KOPT-K1 (cell line): Measurements from ENCODE around the gene CFLAR.
"Not testable (repeated sequence)": the region's sequence is repeated elsewhere in the genome, so short reads cannot be mapped to it uniquely, and the experiment has no call there.

Experiments
- H3K27ac ChIP-seq: fragments of 200-600 bp; sonication (generic); 2 replicates; pipeline ENCODE4 v1.5.1; 2016; ENCODE audit warnings: antibody characterized with exemption, mild to moderate bottlenecking, low read depth, low read length; ENCODE audit not compliant: poor library complexity, severe bottlenecking
- H3K36me3 ChIP-seq: fragments of 200-600 bp; sonication (generic); 2 replicates; pipeline ENCODE4 v1.5.1; 2017; ENCODE audit warnings: antibody characterized with exemption, mild to moderate bottlenecking, low read length, moderate library complexity; ENCODE audit not compliant: insufficient read depth
- H3K9me3 ChIP-seq: fragments of 200-600 bp; sonication (generic); 2 replicates; pipeline ENCODE4 v1.5.1; 2017; ENCODE audit warnings: antibody characterized with exemption, low read length, mild to moderate bottlenecking; ENCODE audit not compliant: insufficient read depth, poor library complexity, severe bottlenecking

The CFLAR gene

DNA sequence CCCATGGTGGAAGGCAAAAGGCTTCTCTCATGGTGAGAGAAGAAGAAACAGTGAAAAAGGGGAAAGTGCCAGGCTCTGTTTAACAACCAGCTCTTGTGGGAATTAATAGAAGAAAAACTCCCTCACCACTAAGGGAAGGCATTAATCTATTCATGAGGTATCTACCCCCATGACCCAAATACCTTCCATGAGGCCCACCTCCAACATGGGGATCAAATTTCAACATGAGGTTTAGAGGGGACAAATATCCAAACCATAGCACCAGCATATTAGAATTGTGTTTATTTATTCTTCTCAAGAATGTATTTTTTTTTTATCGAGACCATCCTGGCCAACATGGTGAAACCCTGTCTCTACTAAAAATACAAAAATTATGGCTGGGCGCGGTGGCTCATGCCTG lies 4.9 kb upstream of the CFLAR start:
- no peak overlapping the region for H3K27ac ChIP-seq
- H3K36me3 ChIP-seq: no peaks in the 10 kb centered on the region
- no peaks in the 10 kb centered on the region for H3K9me3 ChIP-seq

DNA sequence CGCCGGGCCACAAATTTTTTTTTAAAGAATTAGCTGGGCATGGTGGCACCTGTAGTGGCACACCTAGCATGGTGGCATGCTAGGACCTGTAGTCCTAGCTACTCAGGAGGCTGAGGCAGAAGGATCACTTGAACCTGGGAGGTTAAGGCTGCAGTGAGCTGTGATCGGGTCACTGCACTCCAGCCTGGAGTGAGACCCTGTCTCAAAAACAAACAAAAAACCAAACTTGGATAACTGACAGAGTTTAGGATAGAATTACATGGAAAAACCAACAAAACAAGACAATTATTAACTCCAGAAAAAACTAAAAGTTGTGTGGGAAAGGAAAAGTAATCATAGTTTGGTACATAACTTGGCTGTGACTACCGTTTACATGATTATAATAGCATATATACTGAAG lies 1.6 kb upstream of the CFLAR start:
- Histone ChIP-seq H3K36me3 (no peaks in the 10 kb centered on the region), H3K9me3 (no peaks in the 10 kb centered on the region), H3K27ac (no peak overlapping the region)

DNA sequence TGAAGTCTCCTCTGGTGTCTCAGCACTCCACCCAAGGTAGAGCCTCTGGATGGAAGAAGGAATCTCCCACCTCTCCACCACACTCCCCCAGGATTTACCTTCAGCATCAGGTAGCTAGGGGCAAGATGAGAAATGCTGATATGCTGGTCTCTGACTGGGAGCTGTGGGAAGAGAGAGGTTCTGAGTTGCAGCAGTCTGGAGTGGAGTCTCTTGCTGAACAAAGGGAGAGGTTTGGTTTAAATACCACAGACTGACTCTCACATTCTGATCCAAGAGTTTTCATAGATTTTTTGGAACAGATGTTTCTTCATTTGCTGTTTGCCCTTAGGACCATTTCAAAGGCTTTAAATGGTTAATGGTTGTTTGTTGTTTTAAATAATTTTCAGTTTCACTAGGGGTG lies 1.1 kb upstream of the CFLAR start:
- no peak overlapping the region for H3K27ac ChIP-seq

DNA sequence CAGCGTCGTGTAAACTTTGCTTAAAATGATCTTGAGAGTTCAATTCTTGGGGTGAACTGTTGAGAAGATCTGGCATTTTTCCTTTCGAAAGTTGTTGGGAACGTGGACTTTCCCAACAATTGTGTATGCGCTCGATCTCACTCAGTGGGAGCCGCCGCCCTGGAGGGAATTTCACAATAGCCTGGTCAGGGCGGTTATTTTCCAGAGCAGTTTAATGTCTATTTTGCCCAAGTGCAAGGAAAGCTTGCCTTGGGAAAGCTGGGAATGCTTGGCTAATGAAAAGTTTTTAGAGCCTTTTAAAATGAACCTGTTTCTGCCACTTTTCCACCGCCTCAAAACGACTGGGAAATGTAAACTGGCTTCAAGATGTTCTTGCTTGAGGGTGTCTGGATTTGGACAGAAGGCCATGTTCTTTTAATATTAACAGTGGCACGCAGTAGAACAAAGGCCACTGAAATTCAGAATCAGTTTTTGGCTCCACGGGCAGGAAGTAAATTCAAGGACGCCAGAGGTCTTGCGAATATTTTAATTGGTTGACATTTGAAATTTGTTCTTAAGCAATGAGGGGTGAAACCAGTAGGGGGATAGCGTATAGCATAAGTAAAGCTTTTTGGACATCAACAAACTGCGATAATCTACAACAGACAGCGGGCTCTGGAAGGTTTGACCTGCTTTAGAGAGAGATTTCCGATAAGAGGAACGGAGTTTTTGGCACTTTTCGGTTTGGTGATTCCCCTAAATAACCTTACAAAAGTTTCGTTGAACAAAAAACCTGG lies 1.2 kb downstream of the CFLAR start:
- Histone ChIP-seq H3K36me3 (no peaks in the 10 kb centered on the region), H3K9me3 (no peaks in the 10 kb centered on the region), H3K27ac (peak overlapping the region; percentile 97)

More for the DNA sequence above, 1.1 kb upstream of the CFLAR start:
- Histone ChIP-seq H3K36me3 (no peaks in the 10 kb centered on the region), H3K9me3 (no peaks in the 10 kb centered on the region)

DNA sequence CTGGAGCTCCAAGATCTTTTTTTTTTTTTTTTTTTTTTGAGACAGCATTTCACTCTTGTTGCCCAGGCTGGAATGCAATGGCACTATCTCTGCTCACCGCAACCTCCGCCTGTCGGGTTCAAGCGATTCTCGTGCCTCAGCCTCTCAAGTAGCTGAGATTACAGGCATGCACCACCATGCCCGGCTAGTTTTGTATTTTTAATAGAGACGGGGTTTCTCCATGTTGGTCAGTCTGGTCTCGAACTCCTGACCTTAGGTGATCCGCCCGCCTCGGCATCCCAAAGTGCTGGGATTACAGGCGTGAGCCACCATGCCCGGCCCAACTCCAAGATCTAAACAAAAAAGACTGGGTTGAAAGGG lies 1.8 kb downstream of the CFLAR start:
- H3K27ac ChIP-seq: peak overlapping the region; percentile 97

DNA sequence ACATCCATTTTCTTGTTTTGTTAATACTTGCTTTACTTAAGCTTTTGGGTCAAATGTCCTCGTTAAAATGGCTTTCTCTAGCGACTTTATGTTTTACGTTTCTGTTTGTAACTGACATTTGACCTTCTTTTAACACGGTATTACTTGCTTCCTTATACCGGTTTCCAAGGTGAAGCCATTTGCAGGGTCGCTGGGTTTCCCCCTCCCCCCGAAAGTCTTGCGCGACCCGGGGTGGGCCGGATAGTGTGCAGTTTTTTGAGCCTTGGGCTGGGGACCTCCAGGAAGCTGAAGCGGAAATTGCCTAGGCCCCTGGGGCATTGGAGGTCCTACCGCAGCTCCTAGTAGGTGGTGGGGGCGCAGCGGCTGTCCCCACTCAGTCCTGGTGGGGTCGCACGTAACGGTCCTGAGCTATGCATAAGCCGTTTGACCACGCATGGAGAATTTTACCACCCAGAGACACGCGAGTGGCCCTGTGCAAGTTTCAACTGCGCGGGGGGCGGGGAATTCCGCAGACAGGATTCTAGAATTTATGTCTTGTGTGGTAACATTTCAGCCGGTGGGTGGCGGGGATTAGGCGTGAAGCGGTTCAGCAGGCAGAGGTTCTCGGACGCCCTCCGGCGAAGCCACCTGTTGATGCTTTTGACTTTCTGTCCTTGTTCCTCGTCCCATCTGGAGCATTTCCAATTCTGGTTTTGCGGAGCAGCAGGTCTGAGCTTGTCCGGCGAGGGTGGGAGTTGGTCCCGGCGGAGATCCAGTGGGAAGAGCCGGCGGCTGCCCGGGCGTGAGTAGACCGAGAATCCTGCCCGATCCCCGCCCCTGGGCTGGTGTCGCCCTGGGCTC lies 2.4 kb downstream of the CFLAR start:
- Histone ChIP-seq H3K9me3 (no peaks in the 10 kb centered on the region), H3K27ac (peak overlapping the region; percentile 97), H3K36me3 (no peaks in the 10 kb centered on the region)

More for the DNA sequence above, 1.8 kb downstream of the CFLAR start:
- H3K36me3 ChIP-seq, H3K9me3 ChIP-seq: not testable (repeated sequence)

DNA sequence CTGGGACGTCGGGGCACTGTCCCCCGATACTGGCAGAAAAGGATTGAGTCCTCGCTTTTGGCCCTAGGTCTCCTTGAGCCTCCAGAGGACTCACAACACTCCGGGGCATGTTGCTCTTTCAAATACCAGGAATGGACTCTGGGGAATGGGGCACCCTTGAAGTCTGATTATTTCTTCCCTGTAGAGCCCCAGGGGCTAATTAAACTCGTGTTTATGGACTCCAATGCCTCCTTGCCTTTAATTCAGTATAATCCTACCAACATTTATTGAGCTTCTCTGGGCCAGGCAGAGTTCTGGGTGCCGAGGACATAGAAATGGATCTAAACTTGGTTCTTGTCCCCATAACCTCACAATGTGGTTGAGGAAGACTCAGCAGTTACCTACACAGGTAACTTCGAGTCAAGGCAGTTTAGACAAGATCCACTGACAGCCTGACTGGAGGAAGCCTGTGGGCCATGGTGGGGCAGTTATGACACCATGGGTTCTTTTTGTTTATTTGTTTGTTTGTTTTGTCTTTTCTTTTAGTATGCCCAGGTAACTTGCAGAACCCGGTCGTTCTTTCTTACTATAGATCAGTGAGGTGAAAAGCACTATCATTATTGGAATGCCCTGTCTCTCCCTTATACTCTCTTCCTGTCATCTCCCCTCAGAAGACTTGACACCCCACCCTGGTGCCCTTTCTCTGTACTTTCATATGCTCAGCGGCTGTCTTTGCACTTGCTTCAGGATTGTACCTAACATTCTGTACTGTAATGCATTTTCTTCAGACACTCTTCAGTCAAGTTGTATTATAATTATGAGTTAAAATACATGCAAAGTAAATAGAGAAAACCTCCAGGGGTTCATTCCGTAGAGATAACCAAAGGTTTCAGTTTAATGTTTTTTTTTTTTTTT lies 3.2 kb downstream of the CFLAR start:
- Histone ChIP-seq H3K36me3 (no peaks in the 10 kb centered on the region), H3K9me3 (no peaks in the 10 kb centered on the region), H3K27ac (peak overlapping the region; percentile 97)

DNA sequence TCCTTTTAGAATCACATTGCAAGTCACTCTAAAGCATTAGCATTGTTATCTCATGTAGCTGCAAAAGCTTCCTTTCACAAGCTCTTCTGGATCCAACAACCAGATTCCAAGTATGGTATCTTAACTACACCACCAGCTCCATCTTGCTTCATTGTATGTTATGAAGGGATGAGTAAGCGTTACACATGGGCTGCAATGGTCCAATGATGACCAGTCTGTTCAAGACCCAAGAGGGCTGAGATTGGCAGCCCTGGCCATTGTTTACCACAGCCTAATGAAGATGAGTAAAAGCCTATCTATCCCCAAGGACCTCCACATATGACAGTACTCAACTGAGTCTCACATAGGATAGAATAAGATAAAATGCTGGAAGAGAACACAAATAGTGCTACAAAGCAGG lies 6.3 kb downstream of the CFLAR start:
- Histone ChIP-seq H3K27ac (peak overlapping the region; percentile 92), H3K9me3 (no peaks in the 10 kb centered on the region), H3K36me3 (no peaks in the 10 kb centered on the region)

DNA sequence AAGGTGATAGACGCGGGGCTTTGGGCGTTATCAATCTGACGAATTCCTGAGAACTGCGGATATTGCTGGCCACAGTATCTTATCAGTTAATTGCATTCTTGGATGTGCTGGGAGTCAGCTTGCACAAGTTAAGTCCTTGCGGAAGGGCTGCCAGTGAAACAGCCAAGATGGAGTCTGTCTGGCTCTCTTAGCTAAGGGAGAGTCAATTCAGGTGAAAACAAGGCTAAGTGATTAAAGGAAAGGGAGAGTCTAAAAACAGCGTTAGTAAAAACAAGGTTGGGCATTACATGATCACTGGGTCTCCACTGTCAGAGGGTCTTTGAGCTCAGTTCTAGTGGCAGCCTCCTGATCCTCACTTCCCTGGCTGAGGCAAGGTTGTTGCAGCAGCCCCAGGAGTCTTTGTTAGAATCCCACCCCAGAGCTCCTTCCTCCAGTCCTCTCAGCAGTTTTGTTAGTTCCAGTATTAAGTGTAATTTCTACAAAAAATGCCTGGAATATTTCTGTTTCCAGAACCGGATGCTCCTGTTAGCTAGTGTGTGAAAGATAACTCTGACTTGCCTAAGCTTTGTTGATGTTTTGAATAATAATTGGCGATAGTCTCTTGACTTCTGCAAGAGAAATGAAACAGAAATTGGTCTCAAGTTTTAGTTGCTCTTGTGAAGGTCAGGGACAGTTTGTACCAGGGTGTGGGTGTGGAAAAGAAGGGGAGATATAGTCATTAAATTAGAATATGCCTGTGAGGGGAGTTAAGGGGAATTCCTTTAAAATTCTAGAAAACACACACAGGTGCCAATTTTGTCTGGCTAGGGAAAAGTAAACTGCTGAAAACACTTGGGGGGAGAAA lies 10.6 kb downstream of the CFLAR start:
- H3K27ac ChIP-seq: peak overlapping the region; percentile 92
- H3K9me3 ChIP-seq: no peaks in the 10 kb centered on the region
- H3K36me3 ChIP-seq: no peaks in the 10 kb centered on the region

DNA sequence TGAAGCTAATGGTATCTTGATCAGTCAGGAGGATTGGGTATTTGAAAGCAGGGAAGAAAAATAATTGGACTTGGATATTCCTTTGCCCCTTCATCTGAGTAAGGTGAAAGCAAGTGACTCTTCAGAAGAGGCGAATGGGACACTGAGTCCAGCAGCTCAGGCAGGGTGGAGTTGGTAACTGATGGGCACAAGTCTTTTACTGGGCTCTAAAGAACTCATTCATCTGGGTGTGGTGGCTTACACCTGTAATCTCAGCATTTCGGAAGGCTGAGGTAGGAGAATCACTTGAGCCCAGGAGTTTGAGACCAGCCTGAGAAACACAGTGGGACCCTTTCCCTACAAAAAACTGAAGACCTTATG lies 11.2 kb downstream of the CFLAR start:
- peak overlapping the region; percentile 92 for H3K27ac ChIP-seq
- no peaks in the 10 kb centered on the region for H3K36me3 ChIP-seq
- H3K9me3 ChIP-seq: no peaks in the 10 kb centered on the region

DNA sequence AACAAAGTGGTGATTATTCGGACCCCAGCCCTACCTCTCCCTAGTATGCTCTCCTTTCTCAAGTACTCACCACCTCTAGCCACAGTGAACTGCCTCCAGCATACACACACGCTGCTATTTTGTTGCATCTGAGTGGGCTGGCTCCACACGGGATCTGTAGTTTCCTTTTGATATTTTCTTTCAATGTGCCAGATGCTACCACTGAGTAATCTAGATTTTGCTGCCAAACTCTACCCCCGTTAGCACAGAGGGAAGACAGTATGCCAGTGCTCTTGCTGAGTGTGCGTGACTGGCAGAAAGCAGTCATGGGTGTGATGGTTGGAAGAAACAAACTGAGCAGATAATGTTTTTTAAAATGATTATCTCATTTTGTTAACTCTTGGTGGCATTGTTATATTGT lies 11.6 kb downstream of the CFLAR start:
- no peaks in the 10 kb centered on the region for H3K36me3 ChIP-seq
- no peaks in the 10 kb centered on the region for H3K9me3 ChIP-seq
- H3K27ac ChIP-seq: peak overlapping the region; percentile 92

DNA sequence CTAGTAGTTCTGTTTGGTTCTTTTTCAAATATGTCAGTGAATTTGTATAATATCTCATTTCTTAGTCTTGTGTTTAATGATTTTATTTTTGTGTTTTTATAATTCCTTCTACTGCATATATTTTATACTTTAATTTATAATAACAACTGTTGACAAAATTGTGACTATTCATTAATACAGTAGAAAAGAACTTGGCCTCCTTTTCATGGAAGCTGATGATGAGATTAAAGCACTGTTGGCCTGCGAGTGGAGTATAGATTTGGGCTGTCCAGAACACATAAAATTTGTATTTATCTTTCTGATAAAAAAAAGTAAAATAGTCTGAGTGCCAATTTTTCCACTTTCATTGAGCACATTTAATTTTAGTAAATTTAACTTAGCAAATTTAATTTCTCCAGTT lies 12.1 kb downstream of the CFLAR start:
- 0 out of 2 replicates have a peak, but pooled peaks cover 3% of the 10 kb centered on the region for H3K36me3 ChIP-seq
- H3K9me3 ChIP-seq: no peaks in the 10 kb centered on the region
- peak overlapping the region; percentile 92 for H3K27ac ChIP-seq

DNA sequence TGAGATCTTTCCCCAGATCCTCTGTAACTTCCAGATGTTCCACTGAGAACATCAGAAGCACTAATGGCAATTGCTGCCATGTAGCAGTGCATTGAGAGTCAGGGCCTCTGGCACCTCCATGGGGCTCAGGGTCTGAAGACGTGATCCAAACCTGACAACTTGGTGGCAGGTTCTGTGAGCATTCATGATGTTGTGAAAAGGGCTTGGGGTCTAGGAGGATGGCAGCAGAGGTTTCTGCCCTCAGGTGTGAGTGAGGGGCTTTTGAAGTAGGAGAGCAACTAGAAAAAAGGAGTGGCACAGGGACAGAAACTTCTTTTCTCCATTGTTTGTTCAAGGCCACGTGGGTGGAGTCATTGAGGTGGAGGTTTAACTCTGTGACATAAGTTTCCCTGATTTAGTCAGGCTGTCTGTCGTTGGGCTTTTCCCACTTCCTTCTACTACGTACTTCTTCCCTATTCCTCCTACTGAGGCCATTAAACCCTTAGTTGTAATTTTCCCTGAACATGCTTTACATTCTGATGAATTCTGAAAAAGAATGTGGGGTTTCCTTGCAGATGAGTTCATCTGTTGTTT lies 13.1 kb downstream of the CFLAR start:
- 0 out of 2 replicates have a peak, but pooled peaks cover 11% of the 10 kb centered on the region for H3K36me3 ChIP-seq
- peak overlapping the region; percentile 73 for H3K27ac ChIP-seq
- no peaks in the 10 kb centered on the region for H3K9me3 ChIP-seq
